Astrocyte (in vitro differentiated cells and primary cell): ENCODE results near the gene CERK. TPM values are rescaled to one million over a fixed set of nuclear protein-coding genes. Genes with fewer than 3 reads are reported as not detected.

Experiments used
- DNase-seq: peaks from one replicate; pipeline ENCODE4 v3.0.0-alpha.2; 2010; ENCODE audit warnings: low read depth
- FAIRE-seq: peaks from 2 replicates; lab custom pipeline; 2011; peaks lifted over from hg19 to GRCh38; lab: Jason Lieb, UNC
- H2AFZ ChIP-seq: 2 replicates; pipeline ENCODE4 v1.6.0; 2012; ENCODE audit warnings: low read depth, low read length, inconsistent platforms
- H3K27ac ChIP-seq: 2 replicates; pipeline ENCODE4 v1.5.1; 2011; ENCODE audit warnings: low read depth, low read length, inconsistent platforms
- H3K27me3 ChIP-seq: 2 replicates; pipeline ENCODE4 v1.6.0; 2011; ENCODE audit warnings: low read length, inconsistent platforms; ENCODE audit not compliant: insufficient read depth
- H3K36me3 ChIP-seq: 2 replicates; pipeline ENCODE4 v1.5.1; 2011; ENCODE audit warnings: low read length, inconsistent platforms; ENCODE audit not compliant: insufficient read depth
- H3K4me1 ChIP-seq: 2 replicates; pipeline ENCODE4 v1.5.1; 2011; ENCODE audit warnings: low read length, inconsistent platforms; ENCODE audit not compliant: insufficient read depth
- H3K4me2 ChIP-seq: 2 replicates; pipeline ENCODE4 v1.6.0; 2012; ENCODE audit warnings: low read length, inconsistent platforms
- H3K4me3 ChIP-seq: 2 replicates; pipeline ENCODE4 v1.5.1; 2011; ENCODE audit warnings: low read depth, mild to moderate bottlenecking, low read length, inconsistent platforms; ENCODE audit not compliant: insufficient read depth
- H3K79me2 ChIP-seq: 2 replicates; pipeline ENCODE4 v1.6.0; 2012; ENCODE audit warnings: mild to moderate bottlenecking, low read length, inconsistent platforms; ENCODE audit not compliant: insufficient read depth
- H3K9ac ChIP-seq: 2 replicates; pipeline ENCODE4 v1.6.0; 2012; ENCODE audit warnings: mild to moderate bottlenecking, low read length, inconsistent platforms
- H3K9me3 ChIP-seq: 2 replicates; pipeline ENCODE4 v1.5.1; 2012; ENCODE audit warnings: low read depth, mild to moderate bottlenecking, low read length, inconsistent platforms; ENCODE audit not compliant: insufficient read depth
- H4K20me1 ChIP-seq: 2 replicates; pipeline ENCODE4 v1.6.0; 2012; ENCODE audit warnings: low read length, inconsistent platforms; ENCODE audit not compliant: insufficient read depth
- H3K27ac Mint-ChIP-seq: one replicate; pipeline ENCODE4 v1.8.0; 2021; ENCODE audit warnings: mild to moderate bottlenecking, mixed read lengths; ENCODE audit not compliant: unreplicated experiment
- H3K27me3 Mint-ChIP-seq: one replicate; pipeline ENCODE4 v1.8.0; 2021; ENCODE audit warnings: low read depth, mixed read lengths; ENCODE audit not compliant: unreplicated experiment
- H3K36me3 Mint-ChIP-seq: one replicate; pipeline ENCODE4 v1.8.0; 2021; ENCODE audit warnings: low read depth, mixed read lengths; ENCODE audit not compliant: unreplicated experiment
- H3K4me1 Mint-ChIP-seq: one replicate; pipeline ENCODE4 v1.8.0; 2021; ENCODE audit warnings: low read depth, mixed read lengths; ENCODE audit not compliant: unreplicated experiment
- H3K4me3 Mint-ChIP-seq: one replicate; pipeline ENCODE4 v1.8.0; 2021; ENCODE audit warnings: mild to moderate bottlenecking, moderate library complexity, mixed read lengths; ENCODE audit not compliant: unreplicated experiment
- H3K9me3 Mint-ChIP-seq: one replicate; pipeline ENCODE4 v1.8.0; 2021; ENCODE audit warnings: mild to moderate bottlenecking, mixed read lengths; ENCODE audit not compliant: unreplicated experiment
- CTCF ChIP-seq: IDR thresholded peaks from 2 replicates; pipeline ENCODE4 v1.5.1; 2011; ENCODE audit warnings: low read depth, mild to moderate bottlenecking, inconsistent platforms, low read length, moderate library complexity; ENCODE audit not compliant: insufficient read depth
- EZH2 ChIP-seq: IDR thresholded peaks from 2 replicates; pipeline ENCODE4 v1.6.1; 2012; ENCODE audit warnings: mild to moderate bottlenecking, low read length, inconsistent platforms; ENCODE audit not compliant: insufficient read depth
- total RNA-seq: library from RNA; stranded (reverse); gene quantifications from 2 replicates; pipeline ENCODE4 v1.2.1, GENCODE V29; 2021

The CERK gene
- total RNA-seq, 1 donor from 2014 or later = 23.2 TPM

GRCh38 chr22:46748908-46749675, 11.0 kb upstream of the CERK start:
- DNase-seq = peak; percentile 18
- H3K4me2 ChIP-seq = peak overlapping the region; percentile 45
- no peak overlapping the region for H3K27ac ChIP-seq
- H3K27me3 ChIP-seq = no peaks in the 10 kb centered on the region
- H3K4me1 ChIP-seq = peaks cover 32% of the 10 kb centered on the region
- TF ChIP-seq CTCF (no peak), EZH2 (no peak)
- Mint-ChIP-seq H3K27me3 (peaks cover 22% of the 10 kb centered on the region), H3K27ac (no peak overlapping the region), H3K9me3 (peaks cover 3% of the 10 kb centered on the region), H3K36me3 (no peaks in the 10 kb centered on the region), H3K4me3 (peak overlapping the region; percentile 42), H3K4me1 (peaks cover 21% of the 10 kb centered on the region)
- FAIRE-seq = peak; percentile 45
- H4K20me1 ChIP-seq = no peaks in the 10 kb centered on the region
- H3K79me2 ChIP-seq = no peaks in the 10 kb centered on the region
- no peak overlapping the region for H3K9ac ChIP-seq
- no peak overlapping the region for H3K4me3 ChIP-seq
- no peaks in the 10 kb centered on the region for H3K9me3 ChIP-seq
- H2AFZ ChIP-seq = peak overlapping the region; percentile 41
- no peaks in the 10 kb centered on the region for H3K36me3 ChIP-seq

- Histone ChIP-seq H3K27me3 (no peaks in the 10 kb centered on the region), H4K20me1 (no peaks in the 10 kb centered on the region), H3K79me2 (no peaks in the 10 kb centered on the region), H3K4me2 (no peak overlapping the region), H3K4me1 (peaks cover 25% of the 10 kb centered on the region), H2AFZ (no peak overlapping the region), H3K9me3 (no peaks in the 10 kb centered on the region), H3K9ac (no peak overlapping the region), H3K4me3 (no peak overlapping the region), H3K27ac (no peak overlapping the region), H3K36me3 (no peaks in the 10 kb centered on the region)
- FAIRE-seq (no peak), DNase-seq (no peak)
- Mint-ChIP-seq H3K36me3 (no peaks in the 10 kb centered on the region), H3K27me3 (peaks cover 22% of the 10 kb centered on the region), H3K4me3 (no peak overlapping the region), H3K9me3 (peaks cover 3% of the 10 kb centered on the region), H3K27ac (no peak overlapping the region), H3K4me1 (peaks cover 13% of the 10 kb centered on the region)
- TF ChIP-seq EZH2 (no peak), CTCF (no peak)
Observed at GRCh38 chr22:46748206-46748907, 10.3 kb upstream of the CERK start.
